SJSA1 (cell line): ENCODE measurements around the gene DAND5. TPM values are rescaled to one million over a fixed set of nuclear protein-coding genes. Genes with fewer than 3 reads are reported as not detected.
A peak's percentile ranks its signal among the peaks of the same experiment; 100 is the strongest.

ENCODE experiments used
- DNase-seq, 2 experiments: peaks; one replicate each; pipeline ENCODE4 v3.0.0-alpha.2; 2015 to 2020; ENCODE audit warnings: low spot score in 2 of 2, low read depth in 1 of 2
- H3K27ac ChIP-seq: fragments of 250-450 bp; sonication (Bioruptor Pico); 2 replicates; pipeline ENCODE4 v1.5.1; 2020; ENCODE audit warnings: mild to moderate bottlenecking, moderate library complexity
- H3K27me3 ChIP-seq: fragments of 250-450 bp; sonication (Bioruptor Pico); replicated peaks from 2 replicates; pipeline ENCODE4 v1.5.1; 2020; ENCODE audit warnings: mild to moderate bottlenecking, moderate library complexity
- H3K36me3 ChIP-seq: fragments of 250-450 bp; sonication (Bioruptor Pico); 2 replicates; pipeline ENCODE4 v1.5.1; 2020; ENCODE audit warnings: mild to moderate bottlenecking
- H3K4me1 ChIP-seq: fragments of 250-450 bp; sonication (Bioruptor Pico); replicated peaks from 2 replicates; pipeline ENCODE4 v1.6.1; 2021; ENCODE audit warnings: mild to moderate bottlenecking
- H3K4me3 ChIP-seq: fragments of 250-450 bp; sonication (Bioruptor Pico); 2 replicates; pipeline ENCODE4 v1.5.1; 2020; ENCODE audit warnings: mild to moderate bottlenecking
- H3K9me3 ChIP-seq: fragments of 250-450 bp; sonication (Bioruptor Pico); replicated peaks from 2 replicates; pipeline ENCODE4 v1.5.1; 2020; ENCODE audit warnings: mild to moderate bottlenecking
- total RNA-seq: library from RNA; depleted of rRNA; stranded (reverse); fragments of >200 nt; shearing (Covaris generic); gene quantifications from 2 replicates; pipeline ENCODE4 v1.2.3, GENCODE V29; 2014

Gene DAND5
- total RNA-seq, 1 experiment from 2014 or later = not detected

DNA sequence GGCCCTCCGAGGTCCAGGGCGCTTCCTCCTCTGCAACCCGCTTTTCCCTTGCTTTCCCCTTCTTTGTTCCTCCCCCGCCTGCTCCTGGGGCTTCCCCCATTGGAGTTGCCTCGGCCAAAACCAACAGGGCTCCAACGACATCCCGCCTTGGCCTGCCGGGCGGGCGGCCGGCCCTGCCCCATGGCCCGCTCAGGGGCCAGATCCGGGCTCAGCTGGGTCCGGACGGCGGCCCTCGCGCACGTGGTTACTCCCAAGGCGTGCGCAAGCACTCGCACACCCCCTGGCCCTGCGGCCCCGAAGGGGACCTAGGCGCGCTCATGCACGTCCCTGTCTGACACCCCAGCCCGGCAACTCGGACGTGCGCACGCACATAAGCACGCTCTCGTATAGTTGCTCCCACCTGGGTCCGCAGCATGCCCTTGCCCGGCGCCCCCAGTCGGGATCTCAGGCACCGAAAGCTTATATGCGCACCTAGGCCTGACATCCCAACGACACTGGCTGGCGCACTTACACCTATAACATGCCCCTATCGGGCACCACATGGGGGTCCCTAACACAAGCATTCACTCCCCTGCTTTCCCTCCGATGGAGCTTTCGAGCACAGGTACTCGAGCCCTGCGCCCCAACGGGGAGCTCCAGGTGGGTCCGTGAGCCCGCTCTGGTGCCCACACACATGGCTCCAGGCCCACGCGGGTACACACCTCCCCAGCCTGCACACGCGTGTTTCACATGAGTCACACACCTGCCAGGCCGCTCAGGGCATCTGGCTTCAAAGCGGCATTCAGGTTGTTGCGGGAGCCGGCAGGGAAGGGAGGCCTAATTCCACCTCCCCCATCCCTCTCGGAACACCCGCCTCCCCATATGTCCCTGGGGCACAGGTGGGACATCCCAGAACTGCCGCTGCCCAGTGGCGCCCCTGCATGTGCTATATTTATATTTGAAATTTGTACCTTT, 40.9 kb downstream of the DAND5 start:
- Histone ChIP-seq H3K27me3 (no peaks in the 10 kb centered on the region), H3K9me3 (no peaks in the 10 kb centered on the region), H3K4me1 (peaks cover 20% of the 10 kb centered on the region), H3K4me3 (no peak overlapping the region), H3K27ac (no peak overlapping the region), H3K36me3 (no peaks in the 10 kb centered on the region)
- DNase-seq = peak in 1 of 2 experiments; percentile 42

DNA sequence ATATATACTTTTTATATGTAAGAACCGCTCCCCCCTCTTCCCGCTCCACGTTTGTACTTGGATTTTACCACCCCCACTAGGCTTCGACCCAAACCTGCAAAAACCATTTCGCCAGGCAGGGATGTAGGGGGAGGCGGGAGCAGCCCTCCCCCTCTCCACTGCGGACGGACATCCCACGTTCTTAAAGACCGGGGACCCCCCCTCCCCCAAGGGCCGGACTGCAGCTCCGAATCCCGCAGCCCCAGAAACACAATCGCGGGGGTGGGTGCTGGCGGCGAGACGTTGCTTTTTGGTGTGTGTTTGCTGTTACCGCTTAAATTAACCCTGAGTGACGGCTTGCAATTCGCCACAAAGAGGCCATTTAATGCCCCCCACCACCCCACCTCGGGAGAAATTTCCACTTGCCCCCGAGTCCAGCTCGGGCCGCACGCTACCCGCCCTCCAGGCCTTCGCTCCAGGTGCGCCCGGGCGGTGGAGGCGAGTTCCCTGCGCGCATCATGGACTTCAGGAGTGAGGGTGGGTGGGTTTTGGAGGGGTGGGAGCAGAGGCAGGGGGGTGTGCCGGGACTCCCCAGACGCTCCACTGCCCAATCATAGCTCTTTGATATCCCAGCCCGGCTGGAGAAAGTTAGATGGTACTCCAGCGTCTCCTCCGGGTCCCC, 41.7 kb downstream of the DAND5 start:
- Histone ChIP-seq H3K36me3 (no peaks in the 10 kb centered on the region), H3K4me1 (peaks cover 26% of the 10 kb centered on the region), H3K27me3 (no peaks in the 10 kb centered on the region), H3K27ac (no peak overlapping the region), H3K4me3 (no peak overlapping the region), H3K9me3 (no peaks in the 10 kb centered on the region)
- no peak for DNase-seq

DNA sequence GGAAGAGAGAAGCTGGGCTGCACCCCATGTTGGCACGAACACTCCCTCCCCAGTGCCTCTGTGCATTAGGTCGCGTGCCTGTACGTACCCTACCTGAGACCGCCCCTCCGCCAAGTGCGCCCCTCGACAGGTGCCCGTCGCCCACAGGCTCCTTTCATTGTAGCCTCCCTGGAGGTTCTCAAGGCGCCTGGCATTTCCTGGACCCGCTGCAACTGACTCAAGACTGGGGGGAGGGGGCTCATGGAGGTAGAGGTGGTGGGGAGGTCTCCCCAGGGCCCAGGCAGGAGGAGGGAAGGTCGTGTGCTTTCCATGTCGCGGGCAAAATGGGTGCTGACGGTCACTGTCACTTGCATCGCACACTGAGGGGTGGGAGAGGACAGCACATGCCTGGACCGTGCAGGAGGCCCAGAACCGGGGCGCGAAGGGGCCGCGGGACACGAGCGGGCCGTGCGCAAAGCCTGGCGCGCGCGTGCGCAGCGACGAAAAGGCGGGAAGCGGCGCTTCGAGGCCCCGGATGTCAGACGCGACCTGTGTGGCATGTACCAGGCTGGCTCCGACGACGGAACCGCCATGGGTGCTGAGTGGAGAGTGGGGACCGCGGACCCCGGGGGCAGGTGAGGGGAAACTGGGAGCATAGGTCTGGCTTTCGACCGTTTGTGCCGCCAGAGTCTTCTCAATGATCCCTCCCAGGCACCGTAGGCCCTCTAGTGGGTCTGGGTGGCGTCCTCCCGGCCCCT, 42.4 kb downstream of the DAND5 start:
- H3K27ac ChIP-seq = no peak overlapping the region
- no peak for DNase-seq
- no peak overlapping the region for H3K4me3 ChIP-seq
- H3K4me1 ChIP-seq = peaks cover 26% of the 10 kb centered on the region
- no peaks in the 10 kb centered on the region for H3K36me3 ChIP-seq
- H3K27me3 ChIP-seq = no peaks in the 10 kb centered on the region
- no peaks in the 10 kb centered on the region for H3K9me3 ChIP-seq

DNA sequence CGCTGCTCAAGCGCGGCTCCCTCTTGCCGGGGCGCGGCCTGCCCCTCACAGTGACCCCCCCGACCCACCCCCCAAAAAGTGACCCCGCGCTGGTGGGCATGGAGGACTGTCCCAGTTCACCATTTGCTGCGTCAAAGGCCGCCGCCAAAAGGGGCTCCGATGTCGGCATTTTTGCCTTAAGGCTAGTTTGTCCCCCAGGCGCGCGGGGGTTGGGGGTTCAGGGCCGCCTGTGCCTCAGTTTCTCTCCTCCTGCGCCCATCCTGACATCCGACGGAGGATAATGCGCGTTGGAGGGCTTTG, 43.0 kb downstream of the DAND5 start:
- Histone ChIP-seq H3K4me1 (peaks cover 29% of the 10 kb centered on the region), H3K4me3 (peak overlapping the region; percentile 38; the same call in 1 of the 2 replicates), H3K27me3 (no peaks in the 10 kb centered on the region), H3K36me3 (no peaks in the 10 kb centered on the region), H3K9me3 (no peaks in the 10 kb centered on the region), H3K27ac (no peak overlapping the region)
- no peak for DNase-seq

DNA sequence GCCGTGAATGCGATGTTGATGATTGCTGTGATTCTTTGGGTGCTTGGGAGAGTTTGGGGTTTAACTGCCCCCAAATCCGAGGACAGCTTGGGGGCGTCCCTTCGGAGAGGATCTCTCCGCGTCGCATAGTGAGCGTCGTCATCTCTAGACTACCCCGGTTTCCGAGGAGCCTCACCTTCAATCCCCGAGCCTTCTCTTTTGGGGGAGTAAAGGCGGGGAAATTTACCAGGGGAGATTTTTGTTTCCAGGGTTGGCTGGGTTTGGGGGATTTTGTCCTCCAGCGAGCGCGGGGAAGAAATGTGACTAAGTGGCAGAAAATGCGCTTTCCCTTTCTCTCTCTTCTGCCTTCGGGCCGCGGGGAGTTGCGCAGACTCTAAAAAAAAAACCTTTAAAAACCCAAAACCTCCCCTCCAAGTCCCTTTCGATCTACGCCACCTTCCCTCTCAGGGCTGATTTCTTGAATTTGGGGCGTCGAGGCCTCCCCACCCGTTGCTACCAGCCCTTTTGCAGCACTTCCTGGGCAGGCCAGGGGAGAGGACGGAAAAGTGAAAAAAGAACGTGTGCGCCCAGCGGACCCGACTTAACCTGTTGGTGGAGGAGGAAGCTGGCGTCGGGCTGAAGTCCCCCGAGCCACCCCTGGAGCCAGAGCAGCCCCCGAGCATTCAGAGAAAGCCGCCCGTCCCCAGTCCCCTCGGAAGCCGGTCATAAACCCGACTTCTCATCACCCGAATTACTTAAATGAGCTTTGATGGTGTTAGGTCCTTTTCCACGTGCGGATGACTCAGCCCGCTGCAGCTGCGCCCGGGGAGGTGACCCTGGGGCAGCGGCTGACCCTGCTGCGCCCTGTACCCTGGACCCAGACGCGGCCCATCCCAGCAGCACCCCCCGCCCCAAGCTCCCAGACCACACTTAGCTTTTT, 43.6 kb downstream of the DAND5 start:
- Histone ChIP-seq H3K4me3 (peak overlapping the region; percentile 38), H3K4me1 (peaks cover 35% of the 10 kb centered on the region), H3K27me3 (no peaks in the 10 kb centered on the region), H3K36me3 (no peaks in the 10 kb centered on the region), H3K27ac (peak overlapping the region; percentile 16; the same call in 1 of the 2 replicates), H3K9me3 (no peaks in the 10 kb centered on the region)
- peak; percentile 49 to 78 for DNase-seq

DNA sequence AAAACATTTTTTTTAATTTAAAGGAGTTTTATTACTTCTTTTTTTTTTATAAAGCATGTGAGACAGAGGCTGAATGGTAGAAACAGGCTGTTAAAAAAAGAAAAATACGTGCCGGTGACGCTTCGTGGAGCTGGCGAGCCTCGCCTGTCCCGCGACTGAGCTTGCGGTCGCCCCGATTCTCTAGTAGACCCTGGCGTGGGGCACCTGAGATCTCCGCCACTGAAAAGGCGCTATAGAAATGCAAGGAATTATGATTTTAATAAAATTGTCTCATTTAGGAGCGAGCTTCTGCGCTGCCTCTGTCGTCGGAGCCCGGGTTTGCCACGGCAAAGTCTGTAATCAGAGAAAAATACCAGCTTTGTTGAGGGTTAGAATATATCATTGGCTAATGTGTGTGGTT, 44.3 kb downstream of the DAND5 start:
- peak in 1 of 2 experiments; percentile 56 for DNase-seq
- Histone ChIP-seq H3K9me3 (no peaks in the 10 kb centered on the region), H3K27ac (no peak overlapping the region), H3K27me3 (no peaks in the 10 kb centered on the region), H3K4me1 (peaks cover 40% of the 10 kb centered on the region), H3K4me3 (peak overlapping the region; percentile 38), H3K36me3 (no peaks in the 10 kb centered on the region)

DNA sequence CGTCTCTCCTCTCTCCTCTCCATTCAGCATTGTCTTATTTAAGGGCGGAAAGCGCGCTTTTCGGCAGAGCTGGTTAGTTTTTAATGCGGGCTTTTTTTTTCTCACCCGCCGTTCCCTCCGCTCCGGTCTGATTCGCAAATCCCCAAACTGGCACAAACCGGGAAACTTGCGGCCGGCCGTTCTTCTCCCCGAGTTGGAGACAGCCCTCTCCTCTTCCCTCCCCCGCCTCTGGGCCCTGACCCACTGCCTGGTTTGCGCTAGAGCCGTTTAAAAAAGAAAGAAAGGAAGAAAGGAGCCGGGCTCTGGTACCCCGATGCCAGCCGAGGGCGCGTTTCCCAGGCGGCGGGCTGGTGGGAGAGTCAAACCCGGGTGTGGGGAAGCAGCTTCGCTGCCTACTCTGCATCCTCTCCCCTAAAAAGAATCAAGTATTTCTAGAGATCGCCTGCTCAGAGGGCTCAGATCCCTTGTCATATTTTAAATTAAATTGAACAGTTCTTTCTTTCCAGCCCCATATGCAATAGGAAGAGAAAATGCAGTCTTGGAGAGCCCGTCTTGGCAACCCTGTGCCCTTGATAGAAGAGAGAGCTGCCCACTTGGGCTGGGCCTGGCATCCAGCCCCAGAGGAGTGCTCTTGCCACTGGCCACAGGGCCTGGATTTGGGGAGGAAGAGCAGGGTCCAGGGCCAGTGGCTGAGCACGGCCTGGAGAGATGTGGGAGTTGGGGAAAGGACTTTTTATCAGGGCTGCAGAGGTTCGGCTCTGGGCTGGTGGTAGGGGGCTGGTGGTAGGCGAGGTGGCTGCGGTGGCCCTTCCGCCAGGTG, 44.9 kb downstream of the DAND5 start:
- Histone ChIP-seq H3K27ac (0 out of 2 replicates have a peak overlapping the region, but pooled peaks have one; percentile 1), H3K4me3 (peak overlapping the region; percentile 38), H3K4me1 (peaks cover 44% of the 10 kb centered on the region), H3K36me3 (no peaks in the 10 kb centered on the region), H3K9me3 (no peaks in the 10 kb centered on the region), H3K27me3 (no peaks in the 10 kb centered on the region)
- peak; percentile 50 to 61 for DNase-seq

DNA sequence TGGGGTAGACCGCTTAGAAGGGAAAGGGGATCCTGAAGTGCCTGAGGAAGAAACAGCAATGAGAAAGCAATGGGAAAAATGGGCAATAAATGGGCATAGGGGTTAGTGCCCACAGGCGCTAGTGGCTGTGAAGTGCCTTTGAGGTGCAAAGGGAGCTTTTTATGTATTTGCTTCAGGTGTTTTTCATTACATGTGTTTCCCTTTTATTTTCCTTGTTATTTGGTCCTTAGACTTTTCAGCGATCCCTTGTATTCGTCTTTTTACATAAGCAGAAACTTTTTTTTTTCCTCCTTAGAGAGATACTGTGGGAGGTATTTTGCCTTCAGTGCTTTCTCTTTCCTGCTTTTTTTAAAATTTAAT, 45.5 kb downstream of the DAND5 start:
- H3K27ac ChIP-seq = no peak overlapping the region
- H3K36me3 ChIP-seq = no peaks in the 10 kb centered on the region
- H3K27me3 ChIP-seq = no peaks in the 10 kb centered on the region
- no peak for DNase-seq
- peaks cover 44% of the 10 kb centered on the region for H3K4me1 ChIP-seq
- H3K9me3 ChIP-seq = no peaks in the 10 kb centered on the region
- no peak overlapping the region for H3K4me3 ChIP-seq

DNA sequence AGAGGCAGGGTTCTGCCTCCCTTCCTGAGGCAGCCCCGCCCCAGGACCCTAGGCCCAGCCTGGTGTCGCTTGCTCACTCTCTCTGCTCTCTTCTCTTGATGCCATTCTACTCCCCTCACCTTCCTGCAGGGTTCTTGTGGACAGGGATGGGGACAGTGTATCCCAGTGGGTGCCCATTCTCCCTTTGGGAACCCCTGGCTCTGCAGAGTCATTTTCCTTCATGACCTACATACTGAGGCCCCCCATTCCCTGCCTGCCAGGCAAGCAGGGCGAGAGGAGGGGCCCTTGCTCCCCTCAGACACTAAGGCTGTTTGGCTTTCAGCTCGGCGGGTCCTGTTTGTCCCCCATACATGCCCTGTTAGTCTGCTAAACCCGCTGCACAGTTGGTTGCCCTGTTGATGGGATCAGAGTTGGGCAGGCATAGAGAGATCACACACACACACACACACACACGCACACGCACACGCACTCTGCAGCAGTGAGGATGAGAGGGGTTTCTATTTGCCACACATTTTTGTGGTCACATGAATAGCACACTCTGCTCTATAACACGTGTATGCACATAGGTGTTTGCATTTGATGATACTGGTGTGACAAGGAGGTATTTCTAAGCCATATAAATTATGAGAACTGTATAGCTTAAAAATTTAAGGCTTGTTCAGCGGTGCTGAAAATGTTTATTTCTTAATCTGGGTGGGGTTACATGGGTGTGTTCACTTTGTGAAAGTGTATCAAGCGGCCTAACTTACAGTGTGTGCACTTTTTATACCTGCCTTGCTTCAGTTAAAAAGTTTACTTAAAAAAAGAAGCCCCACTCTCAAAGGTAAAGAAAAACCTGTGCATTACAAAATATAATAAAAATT, 46.2 kb downstream of the DAND5 start:
- no peak for DNase-seq
- Histone ChIP-seq H3K4me3 (no peak overlapping the region), H3K4me1 (peaks cover 44% of the 10 kb centered on the region), H3K36me3 (no peaks in the 10 kb centered on the region), H3K27ac (no peak overlapping the region), H3K27me3 (no peaks in the 10 kb centered on the region), H3K9me3 (no peaks in the 10 kb centered on the region)

DNA sequence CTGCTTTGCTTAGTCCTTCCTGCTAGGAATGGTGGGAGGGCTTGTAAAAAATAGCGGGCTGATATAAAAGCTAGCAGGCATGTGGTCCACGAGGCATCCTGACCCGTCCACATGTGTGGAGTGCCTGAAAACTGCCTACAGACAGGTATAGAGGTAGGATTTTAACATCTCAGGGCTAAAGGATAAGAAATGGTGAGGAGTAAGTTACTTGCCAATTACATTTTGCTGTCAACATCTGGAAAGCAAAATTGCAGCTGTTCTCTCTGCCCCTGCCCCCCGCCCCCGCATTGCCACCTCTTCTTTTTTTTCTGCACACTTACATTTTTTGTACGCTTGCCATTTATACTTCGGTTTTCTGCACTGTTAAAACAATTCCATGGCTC, 46.9 kb downstream of the DAND5 start:
- no peaks in the 10 kb centered on the region for H3K36me3 ChIP-seq
- no peaks in the 10 kb centered on the region for H3K9me3 ChIP-seq
- H3K4me1 ChIP-seq = peaks cover 44% of the 10 kb centered on the region
- H3K27ac ChIP-seq = no peak overlapping the region
- H3K4me3 ChIP-seq = no peak overlapping the region
- no peaks in the 10 kb centered on the region for H3K27me3 ChIP-seq
- DNase-seq = no peak

DNA sequence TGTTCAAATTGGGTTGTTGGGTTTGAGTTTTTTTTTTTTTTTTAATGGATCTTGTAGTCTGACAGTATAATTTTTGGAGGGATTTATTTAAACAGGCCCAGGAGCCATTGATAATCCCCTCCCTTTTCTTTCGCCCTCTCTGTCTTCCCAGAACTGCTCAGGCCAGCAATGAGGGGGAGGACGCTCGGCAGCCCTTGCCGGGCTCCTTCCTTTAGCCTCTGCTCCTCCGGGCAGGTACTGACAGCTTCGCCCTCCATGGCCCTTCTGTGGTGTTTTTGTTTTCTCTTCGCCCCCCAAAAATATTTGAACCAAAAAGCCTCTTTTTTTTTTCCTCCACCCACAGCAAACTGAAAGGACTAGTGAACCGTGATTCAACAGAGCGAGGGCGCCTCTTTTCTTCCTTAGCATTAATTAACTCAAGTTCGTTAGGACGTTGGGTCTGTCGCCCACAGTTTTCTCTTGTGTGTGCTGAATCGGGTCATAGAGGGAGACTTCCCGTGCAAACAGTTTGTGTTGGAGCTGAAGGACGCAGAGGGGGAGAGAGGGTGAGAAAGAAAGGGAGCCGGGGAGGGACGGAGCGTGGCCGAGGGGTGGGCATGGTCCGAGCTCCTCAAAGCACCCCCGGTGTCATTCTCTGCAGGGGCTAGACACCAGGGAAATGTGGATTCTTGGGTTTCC, 47.4 kb downstream of the DAND5 start:
- no peaks in the 10 kb centered on the region for H3K36me3 ChIP-seq
- H3K4me3 ChIP-seq = no peak overlapping the region
- H3K4me1 ChIP-seq = peaks cover 45% of the 10 kb centered on the region
- H3K27ac ChIP-seq = no peak overlapping the region
- H3K27me3 ChIP-seq = no peaks in the 10 kb centered on the region
- DNase-seq = no peak
- H3K9me3 ChIP-seq = no peaks in the 10 kb centered on the region
